Small intestine (tissue), 7 donors: ENCODE data around the gene PLB1. TPM values are rescaled to one million over a fixed set of nuclear protein-coding genes. Genes with fewer than 3 reads are reported as not detected.

Experiments used
- DNase-seq, 2 donors: peaks; one replicate each; pipeline versions ENCODE4 v3.0.0 to v3.0.0-alpha.2; 2013
- FAIRE-seq: peaks from 2 replicates; lab custom pipeline; 2012; peaks lifted over from hg19 to GRCh38; lab: Jason Lieb, UNC
- H3K27ac ChIP-seq, 3 donors: one replicate each; pipeline ENCODE4 v1.5.1; 2013; ENCODE audit warnings: low read length in 2 of 3, mild to moderate bottlenecking in 2 of 3, control low read depth in 1 of 3, inconsistent platforms in 1 of 3, low read depth in 1 of 3, moderate library complexity in 1 of 3
- H3K27me3 ChIP-seq, 3 donors: one replicate each; pipeline ENCODE4 v1.6.1; 2013; ENCODE audit warnings: low read length in 3 of 3, inconsistent platforms in 1 of 3; ENCODE audit not compliant: control insufficient read depth in 3 of 3, insufficient read depth in 3 of 3
- H3K36me3 ChIP-seq, 3 donors: one replicate each; pipeline ENCODE4 v1.6.1; 2013; ENCODE audit warnings: low read length in 3 of 3, inconsistent platforms in 1 of 3, low read depth in 1 of 3, mild to moderate bottlenecking in 1 of 3, moderate library complexity in 1 of 3; ENCODE audit not compliant: control insufficient read depth in 3 of 3, insufficient read depth in 2 of 3
- H3K4me1 ChIP-seq, 3 donors: one replicate each; pipeline ENCODE4 v1.6.1; 2013; ENCODE audit warnings: low read length in 2 of 3, inconsistent platforms in 1 of 3, low read depth in 1 of 3, mild to moderate bottlenecking in 1 of 3, moderate library complexity in 1 of 3; ENCODE audit not compliant: control insufficient read depth in 3 of 3, insufficient read depth in 2 of 3
- H3K4me3 ChIP-seq, 3 donors: one replicate each; pipeline ENCODE4 v1.5.1; 2013; ENCODE audit warnings: low read length in 3 of 3, control low read depth in 1 of 3, inconsistent platforms in 1 of 3, low read depth in 1 of 3, mild to moderate bottlenecking in 1 of 3, moderate library complexity in 1 of 3
- H3K9me3 ChIP-seq, 2 donors: one replicate each; pipeline ENCODE4 v1.6.1; 2013; ENCODE audit warnings: low read depth in 1 of 2, low read length in 1 of 2; ENCODE audit not compliant: control insufficient read depth in 2 of 2, insufficient read depth in 1 of 2
- WGBS, 3 donors: extraction: QIAGEN DNeasy Blood & Tissue Kit; methylation state at CpG; one replicate each; pipeline ENCODE4 v1.1.7; 2013; 5-methylcytosine and 5-hydroxymethylcytosine counted together
- polyA plus RNA-seq, 4 donors: library from polyadenylated mRNA; stranded (reverse) in 3 of 4; unstranded in 1 of 4; fragments of 200-250 nt in 3 of 4; fragments of 120-200 nt in 1 of 4; gene quantifications; one replicate each; pipeline versions ENCODE4 v1.2.1 to v1.2.3, GENCODE V29; 2013
- donor health status: healthy with polysubstance abuse.
- donor health status: control.
- donor health status: control.
- donor health status: Bipolar disorder and iron deficiency.
- donor health status: healthy.

The PLB1 gene
- polyA plus RNA-seq, 4 donors = 0.45 to 125 (median 1.1) TPM

GRCh38 chr2:28557389-28558131 lies 61.7 kb downstream of the PLB1 start:
- FAIRE-seq = no peak

GRCh38 chr2:28558158-28558820 lies 62.4 kb downstream of the PLB1 start:
- FAIRE-seq (no peak), DNase-seq (no peak)
- WGBS, 3 donors = 90 to 94% (median 91%) methylated on average over 5 of the region's 5 CpGs

More at GRCh38 chr2:28557389-28558131, 61.7 kb downstream of the PLB1 start:
- no peaks in the 10 kb centered on the region for H3K9me3 ChIP-seq
- DNase-seq = peak; percentile 36 to 55
- peaks cover 0 to 23% (median 2%) of the 10 kb centered on the region in 3 donors for H3K4me1 ChIP-seq
- H3K27me3 ChIP-seq = no peaks in the 10 kb centered on the region
- no peaks in the 10 kb centered on the region for H3K36me3 ChIP-seq
- H3K4me3 ChIP-seq = no peak overlapping the region
- H3K27ac ChIP-seq = peak overlapping the region in 1 of 3 donors; percentile 51
- WGBS, 3 donors = 51 to 74% (median 59%) methylated on average over 6 of the region's 6 CpGs

GRCh38 chr2:28558918-28559317 lies 63.1 kb downstream of the PLB1 start:
- WGBS, 3 donors = 48 to 72% (median 57%) methylated on average over 4 of the region's 4 CpGs
- no peaks in the 10 kb centered on the region for H3K36me3 ChIP-seq
- H3K4me3 ChIP-seq = no peak overlapping the region
- FAIRE-seq = no peak
- no peaks in the 10 kb centered on the region for H3K9me3 ChIP-seq
- DNase-seq = no peak
- peaks cover 0 to 20% (median 2%) of the 10 kb centered on the region in 3 donors for H3K4me1 ChIP-seq
- no peaks in the 10 kb centered on the region for H3K27me3 ChIP-seq
- no peak overlapping the region for H3K27ac ChIP-seq

More at GRCh38 chr2:28558158-28558820, 62.4 kb downstream of the PLB1 start:
- H3K36me3 ChIP-seq = no peaks in the 10 kb centered on the region
- no peak overlapping the region for H3K4me3 ChIP-seq
- H3K27ac ChIP-seq = no peak overlapping the region
- peaks cover 0 to 20% (median 2%) of the 10 kb centered on the region in 3 donors for H3K4me1 ChIP-seq
- no peaks in the 10 kb centered on the region for H3K27me3 ChIP-seq
- H3K9me3 ChIP-seq = no peaks in the 10 kb centered on the region

- no peak overlapping the region for H3K4me3 ChIP-seq
- peaks cover 0 to 5% (median 0%) of the 10 kb centered on the region in 3 donors for H3K4me1 ChIP-seq
- 84 to 95% (median 93%) methylated on average over 1 of the region's 1 CpG for WGBS, 3 donors
- H3K9me3 ChIP-seq = no peaks in the 10 kb centered on the region
- FAIRE-seq = no peak
- no peak for DNase-seq
- no peaks in the 10 kb centered on the region for H3K36me3 ChIP-seq
- no peak overlapping the region for H3K27ac ChIP-seq
- peaks cover 0 to 15% (median 0%) of the 10 kb centered on the region in 3 donors for H3K27me3 ChIP-seq
Measured at GRCh38 chr2:28563869-28564268, 68.0 kb downstream of the PLB1 start.

GRCh38 chr2:28564346-28564745 lies 68.5 kb downstream of the PLB1 start:
- H3K9me3 ChIP-seq = no peaks in the 10 kb centered on the region
- H3K4me3 ChIP-seq = no peak overlapping the region
- H3K27me3 ChIP-seq = peaks cover 0 to 15% (median 0%) of the 10 kb centered on the region in 3 donors
- peaks cover 0 to 5% (median 0%) of the 10 kb centered on the region in 3 donors for H3K4me1 ChIP-seq
- DNase-seq (no peak), FAIRE-seq (no peak)
- 90 to 95% (median 90%) methylated on average over 4 of the region's 4 CpGs for WGBS, 3 donors
- H3K27ac ChIP-seq = no peak overlapping the region
- H3K36me3 ChIP-seq = no peaks in the 10 kb centered on the region

- peaks cover 0 to 15% (median 0%) of the 10 kb centered on the region in 3 donors for H3K27me3 ChIP-seq
- no peaks in the 10 kb centered on the region for H3K36me3 ChIP-seq
- H3K9me3 ChIP-seq = no peaks in the 10 kb centered on the region
- no peak overlapping the region for H3K27ac ChIP-seq
- DNase-seq = no peak
- 91 to 92% (median 92%) methylated on average over 4 of the region's 4 CpGs for WGBS, 3 donors
- no peak overlapping the region for H3K4me3 ChIP-seq
- no peak for FAIRE-seq
- peaks cover 0 to 5% (median 0%) of the 10 kb centered on the region in 3 donors for H3K4me1 ChIP-seq
Measured at GRCh38 chr2:28565033-28565432, 69.2 kb downstream of the PLB1 start.

- Histone ChIP-seq H3K27me3 (peaks cover 0 to 15% (median 0%) of the 10 kb centered on the region in 3 donors), H3K4me3 (peak overlapping the region in 1 of 3 donors; percentile 79), H3K4me1 (peaks cover 0 to 5% (median 0%) of the 10 kb centered on the region in 3 donors), H3K36me3 (no peaks in the 10 kb centered on the region), H3K27ac (no peak overlapping the region), H3K9me3 (no peaks in the 10 kb centered on the region)
- DNase-seq = no peak
- FAIRE-seq = no peak
- WGBS, 3 donors = 29 to 40% (median 37%) methylated on average over 3 of the region's 3 CpGs
Measured at GRCh38 chr2:28565720-28566295, 69.9 kb downstream of the PLB1 start.

GRCh38 chr2:28566521-28567041 lies 70.7 kb downstream of the PLB1 start:
- peaks cover 0 to 5% (median 0%) of the 10 kb centered on the region in 3 donors for H3K4me1 ChIP-seq
- FAIRE-seq (no peak), DNase-seq (peak; percentile 83 to 92)
- 0 to 3% (median 1%) methylated on average over 37 to 38 of the region's 38 CpGs for WGBS, 3 donors
- H3K27ac ChIP-seq = peak overlapping the region in 2 of 3 donors; percentile 37 to 65
- no peaks in the 10 kb centered on the region for H3K36me3 ChIP-seq
- peak overlapping the region; percentile 41 to 79 (median 56) for H3K4me3 ChIP-seq
- peaks cover 0 to 15% (median 0%) of the 10 kb centered on the region in 3 donors for H3K27me3 ChIP-seq
- H3K9me3 ChIP-seq = no peaks in the 10 kb centered on the region
